Mononuclear cell (primary cell): ENCODE measurements around the gene MMP15. TPM values are rescaled to one million over a fixed set of nuclear protein-coding genes. Genes with fewer than 3 reads are reported as not detected.
"Not testable (repeated sequence)": the region's sequence is repeated elsewhere in the genome, so short reads cannot be mapped to it uniquely, and the experiment has no call there.

ENCODE experiments used
- H3K27me3 ChIP-seq: 2 replicates; pipeline ENCODE4 v1.6.0; 2011; ENCODE audit warnings: low read length, control low read depth; ENCODE audit not compliant: insufficient read depth
- H3K4me1 ChIP-seq: 2 replicates; pipeline ENCODE4 v1.5.1; 2011; ENCODE audit warnings: mild to moderate bottlenecking, low read length, control low read depth; ENCODE audit not compliant: insufficient read depth
- H3K4me3 ChIP-seq: 2 replicates; pipeline ENCODE4 v1.5.1; 2011; ENCODE audit warnings: mild to moderate bottlenecking, low read length, moderate library complexity
- H3K9me3 ChIP-seq: 2 replicates; pipeline ENCODE4 v1.5.1; 2011; ENCODE audit warnings: low read depth, mild to moderate bottlenecking, control low read depth, low read length
- total RNA-seq: library from RNA; depleted of rRNA; stranded (reverse); fragments of >200 nt; gene quantifications from one replicate; pipeline ENCODE4 v1.2.3, GENCODE V29; 2012

Gene MMP15
- total RNA-seq, 1 donor = 0.10 TPM

GRCh38 chr16:58000706-58001676, 24.6 kb upstream of the MMP15 start, which contains the start of gene USB1:
Gene USB1, plus strand, starts transcription at chr16:58001407. Its CDS starts 77 bp downstream, at chr16:58001484.
- H3K4me1 ChIP-seq = peaks cover 52% of the 10 kb centered on the region
- no peaks in the 10 kb centered on the region for H3K9me3 ChIP-seq
- no peaks in the 10 kb centered on the region for H3K27me3 ChIP-seq
- H3K4me3 ChIP-seq = peak within 1 kb of the TSS; percentile 67

GRCh38 chr16:58001781-58002415, 23.7 kb upstream of the MMP15 start:
- Histone ChIP-seq H3K4me1 (peaks cover 44% of the 10 kb centered on the region), H3K27me3 (no peaks in the 10 kb centered on the region), H3K4me3 (peak overlapping the region; percentile 67), H3K9me3 (no peaks in the 10 kb centered on the region)

- H3K9me3 ChIP-seq = no peaks in the 10 kb centered on the region
- no peak overlapping the region for H3K4me3 ChIP-seq
- peaks cover 38% of the 10 kb centered on the region for H3K4me1 ChIP-seq
- H3K27me3 ChIP-seq = no peaks in the 10 kb centered on the region
Observed at GRCh38 chr16:58002416-58002800, 23.1 kb upstream of the MMP15 start.

GRCh38 chr16:58002936-58003335, 22.6 kb upstream of the MMP15 start:
- Histone ChIP-seq H3K9me3 (no peaks in the 10 kb centered on the region), H3K4me1 (peaks cover 33% of the 10 kb centered on the region), H3K4me3 (no peak overlapping the region), H3K27me3 (no peaks in the 10 kb centered on the region)

- not testable (repeated sequence) for H3K4me3 ChIP-seq, H3K27me3 ChIP-seq, H3K9me3 ChIP-seq
- peaks cover 15% of the 10 kb centered on the region for H3K4me1 ChIP-seq
Observed at GRCh38 chr16:58004736-58005135, 20.8 kb upstream of the MMP15 start.

- H3K4me1 ChIP-seq = no peaks in the 10 kb centered on the region
- no peaks in the 10 kb centered on the region for H3K9me3 ChIP-seq
- no peaks in the 10 kb centered on the region for H3K27me3 ChIP-seq
- no peak overlapping the region for H3K4me3 ChIP-seq
Observed at GRCh38 chr16:58009856-58010416, 15.6 kb upstream of the MMP15 start.

- Histone ChIP-seq H3K9me3 (no peaks in the 10 kb centered on the region), H3K27me3 (no peaks in the 10 kb centered on the region), H3K4me1 (no peaks in the 10 kb centered on the region), H3K4me3 (no peak overlapping the region)
Observed at GRCh38 chr16:58010886-58011285, 14.7 kb upstream of the MMP15 start.

GRCh38 chr16:58011652-58012051, 13.9 kb upstream of the MMP15 start:
- H3K4me3 ChIP-seq = no peak overlapping the region
- no peaks in the 10 kb centered on the region for H3K27me3 ChIP-seq
- no peaks in the 10 kb centered on the region for H3K9me3 ChIP-seq
- no peaks in the 10 kb centered on the region for H3K4me1 ChIP-seq

GRCh38 chr16:58012481-58012880, 13.1 kb upstream of the MMP15 start:
- Histone ChIP-seq H3K27me3 (no peaks in the 10 kb centered on the region), H3K4me3 (no peak overlapping the region), H3K9me3 (no peaks in the 10 kb centered on the region), H3K4me1 (no peaks in the 10 kb centered on the region)

GRCh38 chr16:58013201-58013956, 12.2 kb upstream of the MMP15 start:
- no peak overlapping the region for H3K4me3 ChIP-seq
- H3K4me1 ChIP-seq = no peaks in the 10 kb centered on the region
- no peaks in the 10 kb centered on the region for H3K27me3 ChIP-seq
- H3K9me3 ChIP-seq = no peaks in the 10 kb centered on the region

GRCh38 chr16:58016840-58017446, 8.6 kb upstream of the MMP15 start:
- Histone ChIP-seq H3K9me3 (no peaks in the 10 kb centered on the region), H3K27me3 (no peaks in the 10 kb centered on the region), H3K4me1 (peaks cover 10% of the 10 kb centered on the region), H3K4me3 (no peak overlapping the region)

GRCh38 chr16:58018803-58019202, 6.8 kb upstream of the MMP15 start:
- no peak overlapping the region for H3K4me3 ChIP-seq
- no peaks in the 10 kb centered on the region for H3K27me3 ChIP-seq
- H3K9me3 ChIP-seq = no peaks in the 10 kb centered on the region
- peaks cover 10% of the 10 kb centered on the region for H3K4me1 ChIP-seq

GRCh38 chr16:58019866-58020538, 5.6 kb upstream of the MMP15 start:
- Histone ChIP-seq H3K9me3 (no peaks in the 10 kb centered on the region), H3K4me1 (peaks cover 18% of the 10 kb centered on the region), H3K4me3 (no peak overlapping the region), H3K27me3 (no peaks in the 10 kb centered on the region)
